ENCODE measurements around the gene ENO3.

Gene ENO3

GRCh38 chr17:4951486-4951885 lies 567 bp downstream of the ENO3 start:
- no peak for DNase-seq

DNA sequence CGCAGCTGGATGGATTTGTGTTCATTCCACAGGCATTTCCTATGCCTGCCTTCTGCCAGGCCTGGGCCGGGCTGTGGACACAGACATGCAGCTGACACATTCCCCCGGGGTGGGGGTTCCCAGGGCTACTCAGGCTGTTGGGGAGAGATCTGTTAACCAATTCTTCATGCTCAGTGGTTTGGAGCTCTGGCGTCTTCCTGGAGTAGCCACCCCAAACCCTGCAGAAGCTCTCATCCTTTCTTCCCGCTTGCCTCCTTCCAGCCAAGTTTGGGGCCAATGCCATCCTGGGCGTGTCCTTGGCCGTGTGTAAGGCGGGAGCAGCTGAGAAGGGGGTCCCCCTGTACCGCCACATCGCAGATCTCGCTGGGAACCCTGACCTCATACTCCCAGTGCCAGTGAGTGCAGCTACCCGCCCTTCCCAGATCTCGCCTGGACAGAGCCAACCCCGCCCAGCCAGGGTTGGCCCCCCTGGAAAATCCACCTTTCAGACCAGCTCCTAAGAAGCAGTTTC lies 2.6 kb downstream of the ENO3 start:
- DNase-seq, result no peak

GRCh38 chr17:4955091-4955490 lies 4.2 kb downstream of the ENO3 start:
- DNase-seq, result no peak

DNA sequence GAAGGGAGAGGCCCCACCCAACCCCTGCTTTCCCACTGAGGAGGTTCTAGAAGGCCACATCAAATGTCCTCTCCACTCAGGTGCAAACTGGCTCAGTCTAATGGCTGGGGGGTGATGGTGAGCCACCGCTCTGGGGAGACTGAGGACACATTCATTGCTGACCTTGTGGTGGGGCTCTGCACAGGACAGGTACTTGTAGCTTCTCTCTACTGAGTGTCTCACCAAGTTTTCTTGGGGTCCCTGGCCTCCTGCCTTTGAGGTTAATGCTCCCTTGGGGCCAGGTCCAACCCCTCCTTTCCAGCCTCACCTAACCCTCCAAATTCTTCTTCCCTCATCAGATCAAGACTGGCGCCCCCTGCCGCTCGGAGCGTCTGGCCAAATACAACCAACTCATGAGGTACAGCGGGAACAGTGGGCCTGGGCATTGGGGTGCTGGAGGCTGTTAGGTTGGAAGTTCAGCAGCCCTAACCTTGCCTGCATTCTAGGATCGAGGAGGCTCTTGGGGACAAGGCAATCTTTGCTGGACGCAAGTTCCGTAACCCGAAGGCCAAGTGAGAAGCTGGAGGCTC lies 5.7 kb downstream of the ENO3 start:
- peak in 1 of 2 experiments; percentile 14 for DNase-seq

- no peak for DNase-seq
Observed at GRCh38 chr17:4958102-4958501, 7.2 kb downstream of the ENO3 start.

GRCh38 chr17:4959261-4959965 lies 8.5 kb downstream of the ENO3 start:
- no peak for DNase-seq

DNA sequence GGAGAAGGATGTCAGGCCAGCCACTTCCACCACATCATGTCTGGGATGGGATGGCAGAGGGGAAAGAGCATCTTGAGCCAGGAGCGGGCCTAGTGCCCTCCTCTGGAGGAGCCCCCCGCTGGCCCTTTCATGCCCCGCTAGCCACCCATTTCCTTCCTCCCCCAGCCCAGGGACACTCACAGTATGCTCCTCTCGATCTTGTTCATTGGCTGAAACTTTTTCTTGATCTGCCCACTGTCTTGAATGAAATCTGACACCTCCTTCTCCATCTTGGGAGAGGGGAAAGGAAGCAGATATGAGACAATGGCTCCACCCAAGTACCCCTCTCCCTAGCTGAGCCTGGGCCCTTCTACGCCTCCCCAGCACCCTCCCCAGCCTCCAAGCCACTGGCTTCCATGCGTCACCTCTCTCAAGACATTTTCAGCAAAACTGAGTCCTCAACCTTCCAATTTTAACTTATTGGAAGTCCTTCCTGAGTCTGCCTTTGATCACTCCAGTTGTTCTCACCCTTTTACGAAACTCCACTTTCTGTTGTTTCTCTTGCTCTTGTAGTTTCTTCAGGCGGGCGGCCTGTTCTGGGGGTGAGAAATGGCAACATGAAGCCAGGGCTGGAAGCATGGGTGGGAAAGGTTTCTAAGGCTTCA lies 9.5 kb downstream of the ENO3 start:
- DNase-seq, result no peak

DNA sequence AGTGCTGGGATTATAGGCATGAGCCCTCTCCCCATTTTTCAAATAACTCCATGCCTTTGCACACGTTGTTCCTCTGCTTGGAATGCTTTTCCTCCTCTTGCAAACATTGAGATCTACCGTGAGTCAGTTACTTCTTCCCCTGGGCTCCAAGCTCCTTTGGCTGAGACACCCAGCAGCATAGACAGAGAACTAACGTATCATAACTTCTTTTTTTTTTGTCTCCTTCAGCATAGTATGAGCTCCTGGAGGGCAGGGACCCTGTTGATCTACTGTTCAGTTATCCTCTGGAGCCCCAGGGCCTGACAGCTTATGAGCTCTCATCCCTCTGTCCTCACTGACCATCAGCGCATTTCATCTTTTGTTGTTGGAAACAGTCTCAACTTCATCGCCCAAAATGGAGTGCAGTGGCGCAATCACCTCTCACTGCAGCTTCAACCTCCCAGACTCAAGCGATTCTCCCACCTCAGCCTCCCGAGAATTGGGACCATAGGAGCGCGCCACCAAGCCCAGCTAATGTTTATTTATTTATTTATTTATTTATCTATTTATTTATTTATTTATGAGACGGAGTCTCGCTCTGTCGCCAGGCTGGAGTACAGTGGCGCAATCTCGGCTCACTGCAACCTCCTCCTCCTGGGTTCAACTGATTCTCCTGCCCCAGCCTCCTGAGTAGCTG lies 14.5 kb downstream of the ENO3 start:
- DNase-seq, result no peak

GRCh38 chr17:4966844-4967538 lies 16.1 kb downstream of the ENO3 start:
- peak; percentile 85 to 94 for DNase-seq

DNA sequence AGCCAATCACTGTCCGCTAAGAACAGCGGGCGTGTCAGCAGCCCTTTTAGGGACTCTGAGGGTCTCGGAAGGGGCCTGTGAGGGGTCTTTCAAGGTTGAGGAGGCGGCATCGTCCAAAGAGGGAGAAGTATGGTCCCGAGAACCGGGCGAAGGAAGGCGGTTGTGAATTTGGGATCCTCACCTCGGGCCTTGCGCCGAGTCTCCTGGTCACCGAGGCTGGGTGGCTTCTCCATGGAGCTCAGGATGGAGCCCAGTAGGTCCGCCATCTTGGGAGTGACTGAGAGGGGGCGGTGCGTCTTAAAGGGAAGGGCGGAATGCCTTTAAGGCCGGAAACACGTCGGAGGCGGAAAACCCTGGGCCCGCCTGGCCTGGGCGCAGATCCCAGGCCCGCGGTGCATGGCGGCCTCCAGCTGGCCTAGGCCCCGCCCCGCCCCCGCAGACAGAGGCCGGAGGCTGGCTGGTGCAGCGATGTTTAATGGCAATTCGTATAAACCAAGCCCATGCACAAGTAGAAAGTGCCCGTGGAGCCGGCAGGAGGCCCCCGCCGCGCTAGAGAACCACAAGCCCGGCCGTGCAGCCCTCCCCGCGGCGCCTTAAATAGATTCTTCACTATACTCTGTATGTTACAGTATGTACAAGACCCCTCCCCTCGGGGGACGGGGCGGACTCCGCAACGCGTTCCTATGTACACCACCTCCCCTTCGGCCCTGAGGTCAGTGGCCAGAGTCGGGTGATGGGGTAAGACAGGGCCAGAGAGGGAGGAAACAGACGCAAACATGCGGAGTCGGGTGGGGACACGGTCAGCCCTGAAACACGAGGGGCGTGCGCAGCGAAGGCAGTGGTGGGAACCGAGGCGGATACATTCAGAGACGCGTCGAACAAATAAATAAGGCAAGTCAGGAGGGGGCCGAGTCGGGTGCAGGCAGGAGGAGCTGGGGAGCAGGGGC lies 16.9 kb downstream of the ENO3 start, which contains the start of gene SPAG7:
Gene SPAG7, minus strand, starts transcription at position 279 of the 947 bp plus-strand sequence. Its CDS starts 13 bp downstream, at position 266.
- peak; percentile 60 to 66 for DNase-seq

GRCh38 chr17:4968486-4969046 lies 17.6 kb downstream of the ENO3 start:
- DNase-seq, result no peak

DNA sequence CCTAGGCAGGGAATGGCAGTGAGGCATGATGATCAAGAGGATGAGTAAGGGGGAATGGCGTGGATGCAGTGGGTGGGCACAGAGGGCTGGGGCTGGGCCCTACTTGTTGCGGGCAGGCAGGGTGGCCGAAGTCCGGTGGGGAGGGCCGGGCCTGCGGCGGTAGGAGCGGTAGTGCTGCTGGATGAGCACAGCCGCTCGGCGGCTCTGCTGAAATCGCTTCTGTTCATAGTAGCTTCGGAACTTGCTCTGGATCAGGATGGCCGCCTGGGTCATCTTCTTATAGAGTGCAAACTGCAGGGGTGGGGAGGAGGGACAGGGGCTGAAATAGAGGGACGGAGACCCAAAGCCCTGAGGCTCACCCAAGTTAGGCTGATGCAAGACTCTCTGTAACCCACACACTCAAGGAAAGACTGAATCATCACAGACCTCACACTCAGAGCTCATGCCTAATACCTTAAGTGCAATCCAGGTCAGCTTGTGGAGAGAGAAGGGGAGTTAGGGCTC lies 18.2 kb downstream of the ENO3 start:
- DNase-seq, result peak in 1 of 2 experiments; percentile 5

- DNase-seq, result no peak
Observed at GRCh38 chr17:4969551-4970173, 18.7 kb downstream of the ENO3 start.

DNA sequence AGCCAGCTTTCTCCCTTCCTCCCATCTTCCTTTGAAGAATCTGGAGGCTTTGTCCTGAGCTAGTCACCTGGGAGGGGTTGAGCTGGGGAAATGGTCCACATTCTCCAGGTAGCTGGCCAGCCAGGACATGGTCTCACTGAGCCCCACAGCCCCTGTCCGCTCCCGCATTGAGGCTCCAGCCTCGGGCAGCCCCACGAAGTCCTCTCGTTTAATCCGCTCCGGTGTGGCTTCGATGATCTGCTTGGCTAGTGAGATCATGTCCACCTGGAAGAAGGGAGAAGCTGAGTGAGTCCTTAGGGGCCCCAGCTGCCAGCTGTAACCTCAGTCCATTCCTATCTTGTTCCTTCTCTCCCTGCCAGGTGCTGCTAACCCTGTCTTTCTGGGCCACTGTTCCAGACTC lies 19.4 kb downstream of the ENO3 start:
- no peak for DNase-seq

- DNase-seq, result no peak
Observed at GRCh38 chr17:4971826-4972225, 20.9 kb downstream of the ENO3 start.

DNA sequence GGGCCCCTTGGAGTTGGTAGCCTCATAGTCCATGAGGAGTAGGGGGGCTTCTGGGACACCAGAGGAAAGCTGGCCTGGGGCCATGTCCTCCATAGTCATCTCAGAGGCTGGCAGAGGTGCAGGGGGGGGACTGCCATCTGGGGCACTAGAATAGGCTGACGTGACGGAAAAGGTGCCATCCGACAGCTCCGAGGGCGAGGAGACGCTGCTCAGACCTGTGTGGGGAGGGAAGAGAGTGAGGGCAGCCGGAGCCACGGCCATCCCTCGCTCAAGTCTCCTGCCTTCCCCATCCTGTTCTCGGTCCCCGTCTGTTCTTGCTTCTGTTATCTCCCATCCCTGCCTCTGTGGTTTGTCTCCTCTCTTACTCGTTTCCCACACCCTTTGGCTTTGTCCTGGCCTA lies 21.4 kb downstream of the ENO3 start:
- DNase-seq, result no peak

GRCh38 chr17:4972752-4973151 lies 21.8 kb downstream of the ENO3 start:
- no peak for DNase-seq

DNA sequence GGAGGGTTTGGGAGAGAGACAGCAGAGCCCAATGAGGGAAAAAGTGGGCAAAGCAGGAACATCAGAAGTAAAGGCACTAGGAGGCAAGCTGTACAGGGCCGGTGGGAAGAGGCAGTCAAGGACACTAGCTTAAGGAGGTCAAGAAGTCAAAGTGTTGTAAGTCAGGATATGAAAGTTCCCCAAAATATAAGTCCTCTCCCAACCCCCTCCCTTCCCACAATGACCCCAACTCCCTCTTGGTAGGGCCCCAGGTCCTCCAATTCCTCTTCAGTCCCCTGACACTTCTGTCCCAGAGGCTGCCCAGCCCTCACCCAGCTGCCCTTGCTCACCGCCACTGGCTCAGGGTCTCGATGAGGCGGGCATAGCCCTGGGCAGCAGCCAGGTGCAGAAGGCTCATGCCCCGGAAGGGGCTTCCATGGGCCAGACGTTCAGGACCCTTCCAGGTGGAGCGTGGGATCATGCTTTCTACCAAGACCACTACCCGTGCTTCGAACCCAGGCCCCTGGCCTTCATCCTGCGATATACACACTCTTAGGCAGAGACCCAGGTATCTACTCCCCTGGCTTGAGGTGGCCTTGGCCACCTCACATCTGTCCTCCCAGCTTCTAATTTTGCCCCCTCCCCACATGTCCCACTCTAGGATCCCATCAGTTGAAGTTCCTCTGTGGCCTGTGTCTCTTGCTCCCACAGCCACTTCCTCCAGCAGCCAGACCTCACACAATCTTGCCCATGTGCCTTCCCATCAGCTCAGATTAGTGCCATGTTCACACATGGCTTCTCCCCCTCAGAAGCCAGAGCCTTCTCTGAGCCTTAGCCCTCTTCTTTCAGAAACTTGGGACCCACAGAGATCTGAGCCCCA lies 22.6 kb downstream of the ENO3 start:
- DNase-seq, result peak in 1 of 2 experiments; percentile 1

- no peak for DNase-seq
Observed at GRCh38 chr17:4974115-4974670, 23.3 kb downstream of the ENO3 start.

Data from AML-193 (cell line).